Kidney (tissue), 14 donors: Measurements from ENCODE around the gene AP4M1. TPM values are rescaled to one million over a fixed set of nuclear protein-coding genes. Genes with fewer than 3 reads are reported as not detected.
A peak's percentile ranks its signal among the peaks of the same experiment; 100 is the strongest.

Experiments
- DNase-seq, 5 donors: peaks; one replicate each; pipeline ENCODE4 v3.0.0-alpha.2; 2013 to 2020
- FAIRE-seq: peaks from 2 replicates; lab custom pipeline; 2012; peaks lifted over from hg19 to GRCh38; lab: Jason Lieb, UNC
- H3K27ac ChIP-seq, 2 donors: one replicate each; pipeline ENCODE4 v1.7.0; 2013; ENCODE audit warnings: low read depth in 2 of 2, low read length in 2 of 2, inconsistent platforms in 1 of 2
- H3K27me3 ChIP-seq: one replicate; pipeline ENCODE4 v1.7.1; 2013; ENCODE audit warnings: low read length, inconsistent platforms; ENCODE audit not compliant: control insufficient read depth, insufficient read depth
- H3K36me3 ChIP-seq, 3 donors: one replicate each; pipeline versions ENCODE4 v1.7.0 to v1.7.1; 2013; ENCODE audit warnings: low read length in 3 of 3, control low read depth in 1 of 3, inconsistent platforms in 1 of 3; ENCODE audit not compliant: insufficient read depth in 3 of 3, control insufficient read depth in 2 of 3
- H3K4me1 ChIP-seq, 3 donors: one replicate each; pipeline versions ENCODE4 v1.7.0 to v1.7.1; 2013; ENCODE audit warnings: low read length in 3 of 3, inconsistent platforms in 1 of 3, low read depth in 1 of 3; ENCODE audit not compliant: control insufficient read depth in 2 of 3, insufficient read depth in 2 of 3
- H3K4me3 ChIP-seq, 3 donors: one replicate each; pipeline versions ENCODE4 v1.7.0 to v1.8.1; 2013; ENCODE audit warnings: low read length in 3 of 3, control low read depth in 1 of 3, inconsistent platforms in 1 of 3
- H3K9ac ChIP-seq, 3 donors: one replicate each; pipeline versions ENCODE4 v1.7.0 to v1.7.1; 2013; ENCODE audit warnings: low read length in 3 of 3, control low read depth in 1 of 3, inconsistent platforms in 1 of 3
- H3K9me3 ChIP-seq, 3 donors: one replicate each; pipeline versions ENCODE4 v1.7.0 to v1.7.1; 2013; ENCODE audit warnings: low read length in 3 of 3, control low read depth in 1 of 3, inconsistent platforms in 1 of 3; ENCODE audit not compliant: control insufficient read depth in 2 of 3, insufficient read depth in 1 of 3
- intact Hi-C: fragments of 100-400 bp; cut with DNase I; formaldehyde crosslinking; loops from one replicate; pipeline ENCODE4 v1.11.1; 2022
- polyA plus RNA-seq: library from polyadenylated mRNA; stranded (reverse); fragments of 350-450 nt; fragmentation: Illumina TruSeq; extraction: RNeasy Lipid Tissue Mini Kit (QIAGEN cat#74804); gene quantifications from one replicate; pipeline ENCODE4 v1.2.3, GENCODE V29; 2014; ENCODE audit warnings: low read depth, low replicate concordance; ENCODE audit not compliant: insufficient read depth
- total RNA-seq: library from RNA; stranded (reverse); fragmentation: NEBNext Ultra II Directional; extraction: Animal tissue kit (Norgen Biotek cat#: 25700); gene quantifications from one replicate; pipeline ENCODE4 v1.2.1, GENCODE V29; 2021
- TF ChIP-seq, protein P1 (sequence below): IDR thresholded peaks from 3 replicates; pipeline ENCODE4 v1.5.1; 2012; ENCODE audit warnings: mild to moderate bottlenecking, moderate library complexity, borderline replicate concordance; ENCODE audit not compliant: insufficient read depth; ENCODE audit errors: extremely low read depth
- donor health status: control.
- donor health status: control.
- donor health status: control.
- donor health status: control.
- donor health status: control.
- donor health status: DM: yes; HTN: yes; CAD: no.
- donor health status: Normal renal cell carcinoma (clear cell type).

The AP4M1 gene
- total and polyA plus RNA-seq, 2 donors from 2014 or later: 16.4 to 22.8 TPM

DNA sequence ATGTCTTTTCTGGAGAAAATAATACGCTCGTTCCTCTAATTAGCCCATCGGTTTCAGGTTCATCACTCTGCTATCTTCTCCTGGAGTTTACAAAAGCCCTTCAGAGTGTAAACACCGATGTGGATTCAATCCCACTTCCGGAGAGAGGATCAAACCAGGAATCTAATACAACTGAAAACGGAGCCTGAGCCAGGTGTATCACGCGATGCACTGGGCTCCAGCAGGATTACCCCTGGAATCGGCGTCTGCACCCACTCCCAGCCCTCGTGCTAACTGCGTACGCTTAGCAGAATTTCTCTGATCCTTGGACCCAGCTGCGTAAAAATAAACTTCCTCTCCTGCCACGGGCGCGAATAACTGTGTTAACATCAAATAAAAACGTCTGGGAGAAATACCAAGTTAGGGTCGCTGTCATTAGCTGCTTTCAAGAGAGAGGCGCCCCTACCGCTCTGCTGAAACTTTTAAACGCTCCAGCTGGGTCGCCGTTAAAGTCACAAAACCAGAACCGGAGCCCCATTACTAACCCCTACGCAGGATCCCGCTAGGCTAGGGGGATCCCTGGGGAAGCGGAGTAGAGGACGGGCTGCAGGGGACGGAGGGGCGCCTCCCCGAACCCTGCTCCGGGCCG is 20.4 kb upstream of the AP4M1 start:
- Histone ChIP-seq H3K4me1 (peaks cover 2 to 21% (median 10%) of the 10 kb centered on the region in 3 donors), H3K27me3 (no peaks in the 10 kb centered on the region), H3K4me3 (peak overlapping the region; percentile 97 to 98 (median 98)), H3K36me3 (peaks cover 0 to 11% (median 4%) of the 10 kb centered on the region in 3 donors), H3K9me3 (peaks cover 0 to 3% (median 0%) of the 10 kb centered on the region in 3 donors), H3K27ac (peak overlapping the region; percentile 53 to 71), H3K9ac (peak overlapping the region; percentile 87 to 96 (median 96))
- intact Hi-C loops: no loop called here
- TF ChIP-seq, protein P1, sequence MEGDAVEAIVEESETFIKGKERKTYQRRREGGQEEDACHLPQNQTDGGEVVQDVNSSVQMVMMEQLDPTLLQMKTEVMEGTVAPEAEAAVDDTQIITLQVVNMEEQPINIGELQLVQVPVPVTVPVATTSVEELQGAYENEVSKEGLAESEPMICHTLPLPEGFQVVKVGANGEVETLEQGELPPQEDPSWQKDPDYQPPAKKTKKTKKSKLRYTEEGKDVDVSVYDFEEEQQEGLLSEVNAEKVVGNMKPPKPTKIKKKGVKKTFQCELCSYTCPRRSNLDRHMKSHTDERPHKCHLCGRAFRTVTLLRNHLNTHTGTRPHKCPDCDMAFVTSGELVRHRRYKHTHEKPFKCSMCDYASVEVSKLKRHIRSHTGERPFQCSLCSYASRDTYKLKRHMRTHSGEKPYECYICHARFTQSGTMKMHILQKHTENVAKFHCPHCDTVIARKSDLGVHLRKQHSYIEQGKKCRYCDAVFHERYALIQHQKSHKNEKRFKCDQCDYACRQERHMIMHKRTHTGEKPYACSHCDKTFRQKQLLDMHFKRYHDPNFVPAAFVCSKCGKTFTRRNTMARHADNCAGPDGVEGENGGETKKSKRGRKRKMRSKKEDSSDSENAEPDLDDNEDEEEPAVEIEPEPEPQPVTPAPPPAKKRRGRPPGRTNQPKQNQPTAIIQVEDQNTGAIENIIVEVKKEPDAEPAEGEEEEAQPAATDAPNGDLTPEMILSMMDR: no peak
- FAIRE-seq (no peak), DNase-seq (peak in 3 of 5 donors; percentile 26 to 64 (median 50))

DNA sequence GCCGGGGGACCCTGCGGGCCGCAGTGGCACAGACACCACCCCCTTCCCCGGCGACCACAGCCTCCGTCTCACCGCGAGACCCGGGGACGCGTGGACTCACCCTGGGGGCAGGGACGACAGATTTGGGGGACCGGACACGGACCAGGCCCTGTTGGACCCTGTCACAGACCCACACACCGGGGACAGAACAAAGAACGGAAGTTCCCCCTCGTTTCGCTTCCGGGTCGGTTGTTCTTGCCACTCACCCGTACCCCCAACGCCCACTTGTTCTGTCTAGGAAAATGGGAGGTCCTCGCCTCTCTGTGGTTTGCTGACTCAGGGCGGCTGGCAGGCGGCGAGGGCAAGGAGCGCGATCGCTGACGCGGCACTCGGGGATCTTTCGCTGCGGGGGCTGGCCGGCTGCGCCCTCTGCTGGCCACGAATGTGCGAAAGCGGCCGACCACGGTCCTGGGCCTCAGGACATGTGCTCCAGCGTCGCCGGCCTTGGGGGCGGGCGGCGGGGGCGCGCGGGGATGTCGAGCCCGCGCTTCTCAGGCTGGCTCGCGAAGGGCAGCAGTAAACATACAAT is 19.8 kb upstream of the AP4M1 start, which contains the start of gene ZNF3:
TSS of gene ZNF3 (minus strand) at position 189 of the 568 bp plus-strand sequence. CDS start 4,366 bp downstream, outside the sequence.
- peak; percentile 99 to 100 (median 100) for DNase-seq
- TF ChIP-seq, protein P1: peak; percentile 92
- FAIRE-seq: peak; percentile 85
- Histone ChIP-seq H3K4me3 (peak within 1 kb of the TSS; percentile 97 to 98 (median 98)), H3K9me3 (peaks cover 0 to 3% (median 0%) of the 10 kb centered on the region in 3 donors), H3K27me3 (no peaks in the 10 kb centered on the region), H3K4me1 (peaks cover 2 to 21% (median 10%) of the 10 kb centered on the region in 3 donors), H3K9ac (peak within 1 kb of the TSS; percentile 87 to 96 (median 96)), H3K27ac (peak within 1 kb of the TSS; percentile 71 to 81), H3K36me3 (peaks cover 0 to 11% (median 4%) of the 10 kb centered on the region in 3 donors)
- intact Hi-C loops: no loop called here

DNA sequence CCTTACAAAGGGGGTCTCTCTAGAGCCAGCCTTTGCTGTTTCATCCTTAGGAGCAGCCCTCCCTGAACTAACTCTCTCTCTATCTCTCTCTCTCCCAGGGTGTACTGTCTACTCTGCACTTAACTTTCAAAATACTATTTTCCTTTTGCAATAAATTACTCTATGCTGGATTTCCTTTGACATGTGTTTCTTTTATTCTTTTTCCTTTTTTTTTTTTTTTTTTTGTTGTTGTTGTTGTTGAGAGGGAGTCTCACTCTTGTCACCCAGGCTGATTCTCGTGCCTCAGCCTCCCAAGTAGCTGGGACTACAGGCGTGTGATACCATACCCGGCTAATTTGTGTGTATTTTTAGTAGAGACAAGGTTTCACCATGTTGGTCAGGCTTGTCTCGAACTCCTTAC is 18.5 kb upstream of the AP4M1 start:
- H3K36me3 ChIP-seq: peaks cover 0 to 8% (median 4%) of the 10 kb centered on the region in 3 donors
- no peak for FAIRE-seq

More for the DNA sequence above, 18.5 kb upstream of the AP4M1 start:
- Histone ChIP-seq H3K27ac (peak overlapping the region; percentile 36 to 60), H3K9me3 (no peaks in the 10 kb centered on the region), H3K4me1 (peaks cover 2 to 21% (median 10%) of the 10 kb centered on the region in 3 donors), H3K9ac (no peak overlapping the region), H3K4me3 (peak overlapping the region in 1 of 3 donors; percentile 98), H3K27me3 (no peaks in the 10 kb centered on the region)
- TF ChIP-seq, protein P1: no peak
- no peak for DNase-seq
- intact Hi-C loops: no loop called here
